Measurements from ENCODE around the gene TMEM200A. TPM values are rescaled to one million over a fixed set of nuclear protein-coding genes. Genes with fewer than 3 reads are reported as not detected.

Gene TMEM200A
- total and polyA plus RNA-seq, 2 donors, result 3.9 to 7.4 TPM

DNA sequence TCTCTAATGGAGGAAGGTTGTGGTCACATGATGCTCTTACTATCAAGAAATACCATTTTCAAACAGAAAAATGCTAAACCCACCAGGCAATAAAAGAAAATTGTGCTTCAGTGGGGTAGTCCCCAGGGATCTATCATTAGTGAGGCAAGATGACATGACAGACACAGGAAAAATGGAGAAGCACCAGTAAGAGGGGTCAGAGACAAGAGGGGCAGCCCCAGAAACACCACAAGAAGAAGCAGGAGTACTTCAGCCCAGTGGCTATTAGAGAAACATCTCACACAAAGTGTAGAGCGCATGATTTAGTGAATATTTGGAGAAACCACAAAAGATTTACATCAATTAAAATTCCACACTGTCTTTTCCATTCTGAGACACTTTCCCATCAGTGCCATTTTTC, 10.2 kb upstream of the TMEM200A start:
- no peaks in the 10 kb centered on the region for H3K27me3 ChIP-seq (ENCODE audit: control insufficient read depth in 2 of 2, insufficient read depth in 1 of 2, low read length in 1 of 2)
- H3K4me3 ChIP-seq (ENCODE audit: low read length in 2 of 2), result no peak overlapping the region
- H3K36me3 ChIP-seq (ENCODE audit: control insufficient read depth in 2 of 2, insufficient read depth in 2 of 2, low read length in 1 of 2), result no peaks in the 10 kb centered on the region
- H3K27ac ChIP-seq (ENCODE audit: low read depth in 1 of 2, low read length in 1 of 2), result no peak overlapping the region
- no peak for DNase-seq (ENCODE audit: low read depth in 6 of 9, low spot score in 9 of 9)
- H3K4me1 ChIP-seq (ENCODE audit: control insufficient read depth in 2 of 2, insufficient read depth in 2 of 2, low read length in 2 of 2), result no peaks in the 10 kb centered on the region
- no peaks in the 10 kb centered on the region for H3K9me3 ChIP-seq (ENCODE audit: control insufficient read depth in 2 of 2, insufficient read depth in 1 of 2, low read length in 1 of 2)
- WGBS, result 96% methylated on average over 1 of the region's 1 CpG

DNA sequence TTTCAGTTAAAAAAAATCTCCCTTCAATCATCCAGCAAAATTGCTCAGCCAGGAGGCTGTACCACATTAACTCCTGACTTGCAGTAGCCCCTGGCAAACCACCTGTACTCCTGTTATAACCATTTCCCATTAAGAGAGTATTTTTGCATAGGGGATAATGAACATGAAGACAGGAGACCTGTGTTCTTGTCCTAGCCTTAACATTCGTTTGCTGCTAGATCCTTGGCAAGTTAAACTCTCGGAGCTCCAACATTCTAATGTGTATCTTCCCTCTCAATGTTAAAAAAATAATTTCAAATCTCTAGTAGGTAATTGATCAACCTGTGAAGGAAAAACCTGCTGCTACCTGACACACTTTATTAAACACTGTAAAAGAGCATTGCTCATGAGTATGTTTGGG, 8.4 kb upstream of the TMEM200A start:
- Histone ChIP-seq H3K9me3 (ENCODE audit: control insufficient read depth in 2 of 2, insufficient read depth in 1 of 2, low read length in 1 of 2) (no peaks in the 10 kb centered on the region), H3K4me3 (ENCODE audit: low read length in 2 of 2) (no peak overlapping the region), H3K27ac (ENCODE audit: low read depth in 1 of 2, low read length in 1 of 2) (no peak overlapping the region), H3K4me1 (ENCODE audit: control insufficient read depth in 2 of 2, insufficient read depth in 2 of 2, low read length in 2 of 2) (no peaks in the 10 kb centered on the region), H3K36me3 (ENCODE audit: control insufficient read depth in 2 of 2, insufficient read depth in 2 of 2, low read length in 1 of 2) (no peaks in the 10 kb centered on the region), H3K27me3 (ENCODE audit: control insufficient read depth in 2 of 2, insufficient read depth in 1 of 2, low read length in 1 of 2) (no peaks in the 10 kb centered on the region)
- 76% methylated on average over 2 of the region's 2 CpGs for WGBS
- no peak for DNase-seq (ENCODE audit: low read depth in 6 of 9, low spot score in 9 of 9)

DNA sequence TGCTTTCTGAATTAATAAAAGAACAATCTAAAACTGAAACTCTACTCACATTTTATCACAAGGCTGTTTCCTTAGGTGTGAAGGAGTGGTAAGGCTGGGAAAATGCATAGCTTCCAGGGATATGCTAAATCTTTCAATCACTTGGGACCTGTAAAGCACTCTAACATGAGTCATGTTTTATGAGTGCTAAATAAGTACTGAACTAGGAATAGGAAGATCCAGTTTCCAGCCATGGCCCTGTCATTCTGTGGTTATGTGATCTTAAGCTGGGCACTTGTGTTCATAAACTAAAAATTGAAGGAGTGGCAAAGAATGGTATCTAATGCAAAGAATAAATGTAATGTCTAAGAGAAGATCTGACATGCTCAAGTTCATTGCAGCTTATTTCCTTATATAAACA, 6.1 kb upstream of the TMEM200A start:
- no peak overlapping the region for H3K4me3 ChIP-seq (ENCODE audit: low read length in 2 of 2)
- H3K36me3 ChIP-seq (ENCODE audit: control insufficient read depth in 2 of 2, insufficient read depth in 2 of 2, low read length in 1 of 2), result no peaks in the 10 kb centered on the region
- H3K27me3 ChIP-seq (ENCODE audit: control insufficient read depth in 2 of 2, insufficient read depth in 1 of 2, low read length in 1 of 2), result peaks cover 0 to under 1% of the 10 kb centered on the region in 2 donors
- DNase-seq (ENCODE audit: low read depth in 6 of 9, low spot score in 9 of 9), result no peak
- H3K4me1 ChIP-seq (ENCODE audit: control insufficient read depth in 2 of 2, insufficient read depth in 2 of 2, low read length in 2 of 2), result peaks cover under 1% of the 10 kb centered on the region in 2 donors
- no peaks in the 10 kb centered on the region for H3K9me3 ChIP-seq (ENCODE audit: control insufficient read depth in 2 of 2, insufficient read depth in 1 of 2, low read length in 1 of 2)
- no peak overlapping the region for H3K27ac ChIP-seq (ENCODE audit: low read depth in 1 of 2, low read length in 1 of 2)

DNA sequence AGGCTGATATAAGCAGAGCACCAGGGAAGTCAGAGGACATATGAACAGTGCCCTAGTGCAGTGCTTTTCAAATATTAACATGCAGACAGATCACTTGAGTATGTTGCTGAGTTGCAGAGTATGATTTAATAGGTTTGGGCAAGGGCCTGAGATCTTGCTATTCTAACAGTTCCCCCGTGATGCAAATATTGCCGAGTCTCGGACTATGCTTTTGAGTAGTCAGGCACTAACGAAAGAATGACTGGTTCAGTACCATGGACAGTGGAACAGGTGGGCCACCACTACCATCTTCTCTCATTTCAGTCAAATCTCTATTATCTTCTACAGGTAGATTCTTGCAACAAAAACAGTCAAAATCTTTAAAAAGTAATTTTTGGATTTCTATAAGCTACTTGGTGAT, 3.7 kb upstream of the TMEM200A start:
- H3K4me1 ChIP-seq (ENCODE audit: control insufficient read depth in 2 of 2, insufficient read depth in 2 of 2, low read length in 2 of 2), result peaks cover 12 to 15% of the 10 kb centered on the region in 2 donors
- no peaks in the 10 kb centered on the region for H3K9me3 ChIP-seq (ENCODE audit: control insufficient read depth in 2 of 2, insufficient read depth in 1 of 2, low read length in 1 of 2)
- H3K36me3 ChIP-seq (ENCODE audit: control insufficient read depth in 2 of 2, insufficient read depth in 2 of 2, low read length in 1 of 2), result no peaks in the 10 kb centered on the region
- WGBS, result 88% methylated on average over 4 of the region's 4 CpGs
- DNase-seq (ENCODE audit: low read depth in 6 of 9, low spot score in 9 of 9), result peak in 2 of 9 donors; percentile 48 to 68
- no peak overlapping the region for H3K27ac ChIP-seq (ENCODE audit: low read depth in 1 of 2, low read length in 1 of 2)
- H3K27me3 ChIP-seq (ENCODE audit: control insufficient read depth in 2 of 2, insufficient read depth in 1 of 2, low read length in 1 of 2), result peaks cover 15 to 23% of the 10 kb centered on the region in 2 donors
- H3K4me3 ChIP-seq (ENCODE audit: low read length in 2 of 2), result no peak overlapping the region

- peaks cover 19 to 34% of the 10 kb centered on the region in 2 donors for H3K27me3 ChIP-seq (ENCODE audit: control insufficient read depth in 2 of 2, insufficient read depth in 1 of 2, low read length in 1 of 2)
- no peak overlapping the region for H3K4me3 ChIP-seq (ENCODE audit: low read length in 2 of 2)
- H3K27ac ChIP-seq (ENCODE audit: low read depth in 1 of 2, low read length in 1 of 2), result no peak overlapping the region
- 51% methylated on average over 3 of the region's 3 CpGs for WGBS
- DNase-seq (ENCODE audit: low read depth in 6 of 9, low spot score in 9 of 9), result peak in 1 of 9 donors; percentile 46
- no peaks in the 10 kb centered on the region for H3K9me3 ChIP-seq (ENCODE audit: control insufficient read depth in 2 of 2, insufficient read depth in 1 of 2, low read length in 1 of 2)
- H3K36me3 ChIP-seq (ENCODE audit: control insufficient read depth in 2 of 2, insufficient read depth in 2 of 2, low read length in 1 of 2), result no peaks in the 10 kb centered on the region
- peaks cover 12 to 15% of the 10 kb centered on the region in 2 donors for H3K4me1 ChIP-seq (ENCODE audit: control insufficient read depth in 2 of 2, insufficient read depth in 2 of 2, low read length in 2 of 2)
Measured at GRCh38 chr6:130364224-130364780, 1.5 kb upstream of the TMEM200A start.

- peak overlapping the region; percentile 55 to 64 for H3K4me3 ChIP-seq (ENCODE audit: low read length in 2 of 2)
- H3K27ac ChIP-seq (ENCODE audit: low read depth in 1 of 2, low read length in 1 of 2), result peak overlapping the region; percentile 49 to 60
- H3K27me3 ChIP-seq (ENCODE audit: control insufficient read depth in 2 of 2, insufficient read depth in 1 of 2, low read length in 1 of 2), result peaks cover 19 to 34% of the 10 kb centered on the region in 2 donors
- no peaks in the 10 kb centered on the region for H3K9me3 ChIP-seq (ENCODE audit: control insufficient read depth in 2 of 2, insufficient read depth in 1 of 2, low read length in 1 of 2)
- 2% methylated on average over 65 of the region's 65 CpGs for WGBS
- DNase-seq (ENCODE audit: low read depth in 6 of 9, low spot score in 9 of 9), result peak in 1 of 9 donors; percentile 25
- H3K36me3 ChIP-seq (ENCODE audit: control insufficient read depth in 2 of 2, insufficient read depth in 2 of 2, low read length in 1 of 2), result no peaks in the 10 kb centered on the region
- peaks cover 12 to 15% of the 10 kb centered on the region in 2 donors for H3K4me1 ChIP-seq (ENCODE audit: control insufficient read depth in 2 of 2, insufficient read depth in 2 of 2, low read length in 2 of 2)
Measured at GRCh38 chr6:130366107-130367005, 539 bp downstream of the TMEM200A start.

- H3K4me1 ChIP-seq (ENCODE audit: control insufficient read depth in 2 of 2, insufficient read depth in 2 of 2, low read length in 2 of 2), result peaks cover 12 to 15% of the 10 kb centered on the region in 2 donors
- no peaks in the 10 kb centered on the region for H3K36me3 ChIP-seq (ENCODE audit: control insufficient read depth in 2 of 2, insufficient read depth in 2 of 2, low read length in 1 of 2)
- H3K27ac ChIP-seq (ENCODE audit: low read depth in 1 of 2, low read length in 1 of 2), result peak overlapping the region in 1 of 2 donors; percentile 18
- peaks cover 19 to 34% of the 10 kb centered on the region in 2 donors for H3K27me3 ChIP-seq (ENCODE audit: control insufficient read depth in 2 of 2, insufficient read depth in 1 of 2, low read length in 1 of 2)
- 89% methylated on average over 1 of the region's 1 CpG for WGBS
- DNase-seq (ENCODE audit: low read depth in 6 of 9, low spot score in 9 of 9), result no peak
- no peak overlapping the region for H3K4me3 ChIP-seq (ENCODE audit: low read length in 2 of 2)
- no peaks in the 10 kb centered on the region for H3K9me3 ChIP-seq (ENCODE audit: control insufficient read depth in 2 of 2, insufficient read depth in 1 of 2, low read length in 1 of 2)
Measured at GRCh38 chr6:130367767-130368166, 1.9 kb downstream of the TMEM200A start.

GRCh38 chr6:130368576-130368975, 2.8 kb downstream of the TMEM200A start:
- DNase-seq (ENCODE audit: low read depth in 6 of 9, low spot score in 9 of 9), result no peak
- no peak overlapping the region for H3K4me3 ChIP-seq (ENCODE audit: low read length in 2 of 2)
- peaks cover 12 to 15% of the 10 kb centered on the region in 2 donors for H3K4me1 ChIP-seq (ENCODE audit: control insufficient read depth in 2 of 2, insufficient read depth in 2 of 2, low read length in 2 of 2)
- peaks cover 19 to 34% of the 10 kb centered on the region in 2 donors for H3K27me3 ChIP-seq (ENCODE audit: control insufficient read depth in 2 of 2, insufficient read depth in 1 of 2, low read length in 1 of 2)
- no peaks in the 10 kb centered on the region for H3K9me3 ChIP-seq (ENCODE audit: control insufficient read depth in 2 of 2, insufficient read depth in 1 of 2, low read length in 1 of 2)
- WGBS, result 81% methylated on average over 1 of the region's 1 CpG
- H3K36me3 ChIP-seq (ENCODE audit: control insufficient read depth in 2 of 2, insufficient read depth in 2 of 2, low read length in 1 of 2), result no peaks in the 10 kb centered on the region
- H3K27ac ChIP-seq (ENCODE audit: low read depth in 1 of 2, low read length in 1 of 2), result no peak overlapping the region

- WGBS, result 95% methylated on average over 1 of the region's 1 CpG
- Histone ChIP-seq H3K4me3 (ENCODE audit: low read length in 2 of 2) (no peak overlapping the region), H3K27me3 (ENCODE audit: control insufficient read depth in 2 of 2, insufficient read depth in 1 of 2, low read length in 1 of 2) (peaks cover 19 to 33% of the 10 kb centered on the region in 2 donors), H3K9me3 (ENCODE audit: control insufficient read depth in 2 of 2, insufficient read depth in 1 of 2, low read length in 1 of 2) (no peaks in the 10 kb centered on the region), H3K36me3 (ENCODE audit: control insufficient read depth in 2 of 2, insufficient read depth in 2 of 2, low read length in 1 of 2) (no peaks in the 10 kb centered on the region), H3K27ac (ENCODE audit: low read depth in 1 of 2, low read length in 1 of 2) (no peak overlapping the region), H3K4me1 (ENCODE audit: control insufficient read depth in 2 of 2, insufficient read depth in 2 of 2, low read length in 2 of 2) (peaks cover 13% of the 10 kb centered on the region in 2 donors)
- DNase-seq (ENCODE audit: low read depth in 6 of 9, low spot score in 9 of 9), result no peak
Measured at GRCh38 chr6:130369831-130370230, 4.0 kb downstream of the TMEM200A start.

All from thymus (tissue), 11 donors.